SK-N-SH (cell line): ENCODE measurements around the gene DNM2. TPM values are rescaled to one million over a fixed set of nuclear protein-coding genes. Genes with fewer than 3 reads are reported as not detected.

ENCODE experiments used
- CTCF ChIA-PET: fragments of 300-600, 350-600 bp; formaldehyde crosslinking; extraction: SDS; loops from one replicate; lab custom pipeline; 2021; lab: Yijun Ruan, JAX
- POLR2A ChIA-PET: fragments of 350-600 bp; sonication (Branson Sonifier 250); formaldehyde crosslinking; extraction: SDS; loops from one replicate; lab custom pipeline; 2020; ENCODE audit warnings: antibody characterized with exemption, inconsistent platforms; lab: Yijun Ruan, JAX
- DNase-seq: peaks from one replicate; pipeline ENCODE4 v3.0.0; 2012
- H2AFZ ChIP-seq: fragments of 200-600 bp; sonication (generic); 2 replicates; pipeline ENCODE4 v1.8.1; 2016; ENCODE audit warnings: antibody characterized with exemption, mild to moderate bottlenecking, low read depth
- H3F3A ChIP-seq: fragments of 200-600 bp; sonication (generic); replicated peaks from 2 replicates; pipeline ENCODE3; 2016; ENCODE audit warnings: antibody characterized with exemption, mild to moderate bottlenecking; ENCODE audit not compliant: insufficient read depth
- H3K27ac ChIP-seq, 2 experiments: fragments of 200-500 bp in 1 of 2; fragments of 200-600 bp in 1 of 2; sonication (Bioruptor generic) in 1 of 2; sonication (generic), shearing (Covaris generic) in 1 of 2; 2 replicates each; pipeline versions ENCODE4 v1.5.1 to v1.6.1; 2014 to 2016; ENCODE audit warnings: low read depth in 2 of 2, inconsistent platforms in 1 of 2, low read length in 1 of 2, mild to moderate bottlenecking in 1 of 2, mixed read lengths in 1 of 2
- H3K27me3 ChIP-seq: fragments of 200-600 bp; sonication (generic), shearing (Covaris generic); 2 replicates; pipeline ENCODE4 v1.6.1; 2016; ENCODE audit warnings: mixed run types; ENCODE audit not compliant: insufficient read depth
- H3K36me3 ChIP-seq, 2 experiments: fragments of 200-500 bp in 1 of 2; fragments of 200-600 bp in 1 of 2; sonication (Bioruptor generic) in 1 of 2; sonication (generic) in 1 of 2; replicated peaks in 1 of 2; 2 replicates each; pipeline versions ENCODE3 to v1.5.1; 2014 to 2016; ENCODE audit warnings: low read length in 1 of 2, mild to moderate bottlenecking in 1 of 2; ENCODE audit not compliant: insufficient read depth in 2 of 2, control insufficient read depth in 1 of 2
- H3K4me1 ChIP-seq, 2 experiments: fragments of 200-500 bp in 1 of 2; fragments of 200-600 bp in 1 of 2; sonication (Bioruptor generic) in 1 of 2; sonication (generic), shearing (Covaris generic) in 1 of 2; 2 replicates each; pipeline versions ENCODE4 v1.5.1 to v1.6.1; 2014 to 2016; ENCODE audit warnings: low read depth in 1 of 2, low read length in 1 of 2, mixed run types in 1 of 2; ENCODE audit not compliant: insufficient read depth in 2 of 2, control insufficient read depth in 1 of 2
- H3K4me2 ChIP-seq: fragments of 200-600 bp; sonication (generic), shearing (Covaris generic); 2 replicates; pipeline ENCODE4 v1.6.1; 2017; ENCODE audit warnings: mixed run types
- H3K4me3 ChIP-seq, 2 experiments: fragments of 200-500 bp in 1 of 2; fragments of 200-600 bp in 1 of 2; sonication (Bioruptor generic) in 1 of 2; sonication (generic), shearing (Covaris generic) in 1 of 2; 2 replicates each; pipeline versions ENCODE4 v1.5.1 to v1.8.1; 2014 to 2016; ENCODE audit warnings: low read depth in 2 of 2, inconsistent platforms in 1 of 2, low read length in 1 of 2, mild to moderate bottlenecking in 1 of 2, mixed read lengths in 1 of 2, moderate library complexity in 1 of 2
- H3K79me2 ChIP-seq: fragments of 200-600 bp; sonication (generic); 2 replicates; pipeline ENCODE4 v1.8.1; 2017; ENCODE audit warnings: mild to moderate bottlenecking; ENCODE audit not compliant: insufficient read depth
- H3K9ac ChIP-seq: fragments of 200-600 bp; sonication (generic); 2 replicates; pipeline ENCODE4 v1.6.1; 2017; ENCODE audit warnings: mixed run types
- H3K9me2 ChIP-seq: fragments of 200-600 bp; sonication (generic); 2 replicates; pipeline ENCODE4 v1.6.1; 2017; ENCODE audit warnings: mixed run types
- H3K9me3 ChIP-seq: fragments of 200-600 bp; sonication (generic); 2 replicates; pipeline ENCODE4 v1.6.1; 2017; ENCODE audit warnings: mixed run types, mild to moderate bottlenecking, moderate library complexity
- H4K20me1 ChIP-seq: fragments of 200-600 bp; sonication (generic); 2 replicates; pipeline ENCODE4 v1.6.1; 2017; ENCODE audit warnings: mild to moderate bottlenecking, mixed run types; ENCODE audit not compliant: insufficient read depth
- CHD2 ChIP-seq: fragments of 150-350 bp; IDR thresholded peaks from 2 replicates; pipeline ENCODE4 v1.6.1; 2018; ENCODE audit warnings: low read length; ENCODE audit not compliant: partially characterized antibody
- EP300 ChIP-seq, 2 experiments: IDR thresholded peaks; 2 replicates each; pipeline versions ENCODE4 v1.4.0 to v1.6.1; 2012; ENCODE audit warnings: borderline replicate concordance in 1 of 2, low read depth in 1 of 2, low read length in 1 of 2
- EZH2phosphoT487 ChIP-seq: fragments of 200-600 bp; sonication (generic); IDR thresholded peaks from 2 replicates; pipeline ENCODE4 v1.6.1; 2017; ENCODE audit warnings: low read depth, mixed run types, mild to moderate bottlenecking, antibody characterized with exemption, moderate library complexity, borderline replicate concordance
- FOSL2 ChIP-seq: IDR thresholded peaks from 2 replicates; pipeline ENCODE4 v1.4.0; 2012; ENCODE audit warnings: low read depth, mild to moderate bottlenecking, moderate library complexity, borderline replicate concordance
- GABPA ChIP-seq: IDR thresholded peaks from 2 replicates; pipeline ENCODE4 v1.4.0; 2012; ENCODE audit warnings: low read depth, mild to moderate bottlenecking
- JUND ChIP-seq: IDR thresholded peaks from 2 replicates; pipeline ENCODE4 v1.4.0; 2012
- NRF1 ChIP-seq: IDR thresholded peaks from 2 replicates; pipeline ENCODE4 v1.6.1; 2012; ENCODE audit warnings: low read depth, mild to moderate bottlenecking, low read length
- PBX3 ChIP-seq: IDR thresholded peaks from 2 replicates; pipeline ENCODE4; 2012
- POLR2AphosphoS5 ChIP-seq: IDR thresholded peaks from 2 replicates; pipeline ENCODE4 v1.6.1; 2012; ENCODE audit warnings: low read depth, low read length
- RAD21 ChIP-seq: IDR thresholded peaks from 2 replicates; pipeline ENCODE4 v1.6.1; 2012; ENCODE audit warnings: mild to moderate bottlenecking, low read length
- REST ChIP-seq: IDR thresholded peaks from 2 replicates; pipeline ENCODE4 v1.6.1; 2012; ENCODE audit warnings: mild to moderate bottlenecking, low read depth, low read length, moderate library complexity
- RFX5 ChIP-seq: IDR thresholded peaks from 2 replicates; pipeline ENCODE4 v1.6.1; 2012; ENCODE audit warnings: mild to moderate bottlenecking, improper control_type of control experiment, low read length
- USF1 ChIP-seq: IDR thresholded peaks from 2 replicates; pipeline ENCODE4 v1.4.0; 2012; ENCODE audit warnings: low read depth, borderline replicate concordance
- YY1 ChIP-seq: IDR thresholded peaks from 2 replicates; pipeline ENCODE4 v1.4.0; 2012; ENCODE audit warnings: low read depth, mild to moderate bottlenecking
- WGBS: methylation state at CpG from one replicate; pipeline ENCODE4 v1.1.6; 2017; ENCODE audit warnings: low lambda C conversion rate; 5-methylcytosine and 5-hydroxymethylcytosine counted together
- polyA plus RNA-seq, 3 experiments: library from polyadenylated mRNA; depleted of rRNA; stranded (reverse); fragments of >200 nt; gene quantifications; 2 replicates each; pipeline ENCODE4 v1.2.3, GENCODE V29; 2012

The DNM2 gene
- polyA plus RNA-seq, 1 of the 3 experiments (the other 2 are of a cell fraction) = 52.5 TPM

GRCh38 chr19:10686661-10687517 lies 31.0 kb upstream of the DNM2 start:
- Histone ChIP-seq H4K20me1 (peaks cover 81% of the 10 kb centered on the region), H3K36me3 (peaks cover 61 to 96% of the 10 kb centered on the region in 2 experiments), H3K4me2 (no peak overlapping the region), H3K9me2 (no peaks in the 10 kb centered on the region), H3F3A (peaks cover 13% of the 10 kb centered on the region), H2AFZ (no peak overlapping the region), H3K4me1 (no peaks in the 10 kb centered on the region), H3K79me2 (peaks cover 26% of the 10 kb centered on the region), H3K27ac (no peak overlapping the region), H3K9ac (no peak overlapping the region), H3K9me3 (no peaks in the 10 kb centered on the region), H3K27me3 (no peaks in the 10 kb centered on the region), H3K4me3 (no peak overlapping the region)
- 89% methylated on average over 12 of the region's 31 CpGs for WGBS
- CTCF ChIA-PET = interaction anchor here (0.7 to 3.2 kb wide), 4 partner anchors 13 to 106 kb away, joined by 3 to 22 read pairs (median 8); partner anchors contain the start of gene QTRT1
- peak; percentile 10 for DNase-seq
- TF ChIP-seq EP300 (IDR thresholded peaks at IDR 0.05; ENCODE audit: borderline replicate concordance in 1 of 2, low read depth in 1 of 2, low read length in 1 of 2) (no peak), RFX5 (no peak), YY1 (no peak), POLR2AphosphoS5 (no peak), USF1 (no peak), FOSL2 (no peak), EZH2phosphoT487 (no peak), RAD21 (no peak), GABPA (no peak), JUND (no peak), NRF1 (no peak), REST (no peak), CHD2 (no peak), PBX3 (no peak)
- POLR2A ChIA-PET = no interaction called here
